Measurements from ENCODE around the gene ANLN. TPM values are rescaled to one million over a fixed set of nuclear protein-coding genes. Genes with fewer than 3 reads are reported as not detected.

ANLN gene
- polyA plus RNA-seq (ENCODE audit: insufficient read length in 12 of 12) = 10 to 100 TPM in 11 of 12 donors, not detected in 1; 16.4 to 51.7 (median 32.2) TPM
- long read RNA-seq, donor 1, partial matches to known transcripts = 17 of 17 reads
- long read RNA-seq, donor 1, other reads (novel, unspliced or antisense) = 0 of 17 reads
- long read RNA-seq, donor 2 = 0 reads
- long read RNA-seq, donor 3 = 0 reads
- long read RNA-seq, donor 4 = 0 reads
- long read RNA-seq, donor 5, full-length matches to known transcripts = 1 of 7 reads
- long read RNA-seq, donor 5, partial matches to known transcripts = 6 of 7 reads
- long read RNA-seq, donor 5, other reads (novel, unspliced or antisense) = 0 of 7 reads
- long read RNA-seq, donor 6, full-length matches to known transcripts = 2 of 2 reads
- long read RNA-seq, donor 6, partial matches to known transcripts = 0 of 2 reads
- long read RNA-seq, donor 6, other reads (novel, unspliced or antisense) = 0 of 2 reads
- long read RNA-seq, donor 7 = 0 reads
- long read RNA-seq, donor 8 = 0 reads
- long read RNA-seq, donor 9, full-length matches to known transcripts = 2 of 2 reads
- long read RNA-seq, donor 9, partial matches to known transcripts = 0 of 2 reads
- long read RNA-seq, donor 9, other reads (novel, unspliced or antisense) = 0 of 2 reads
- long read RNA-seq, donor 10 = 0 reads
- long read RNA-seq, donor 11, full-length matches to known transcripts = 3 of 8 reads
- long read RNA-seq, donor 11, partial matches to known transcripts = 5 of 8 reads
- long read RNA-seq, donor 11, other reads (novel, unspliced or antisense) = 0 of 8 reads

- DNase-seq = peak; percentile 91
Measured at GRCh38 chr7:36389371-36390198, at the start of gene ANLN. TSS of gene ANLN (plus strand) at chr7:36389862. CDS start at chr7:36390027, 165 bp downstream.

DNA sequence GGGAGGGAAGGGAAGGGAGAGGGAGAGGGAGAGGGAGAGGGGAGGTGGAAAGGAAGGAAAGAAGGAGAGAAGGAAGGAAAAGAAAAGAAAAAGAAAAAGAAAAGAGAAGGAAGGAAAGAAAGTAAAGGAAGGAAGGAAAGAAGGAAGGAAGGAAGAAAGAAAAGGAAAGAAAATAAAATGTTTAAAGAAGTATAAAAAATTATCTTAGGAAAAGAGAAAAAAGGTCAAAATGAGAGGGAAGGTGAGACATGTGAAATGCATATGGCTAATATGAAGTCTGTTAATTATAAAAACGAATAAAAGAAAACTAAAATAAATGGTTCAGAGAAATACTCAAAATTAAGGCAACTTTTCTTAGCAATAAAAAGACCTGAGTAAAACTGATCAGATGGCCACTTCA, 46.1 kb upstream of the ANLN start:
- DNase-seq = no peak

- DNase-seq = no peak
Measured at GRCh38 chr7:36344622-36345021, 45.0 kb upstream of the ANLN start.

- DNase-seq = no peak
Measured at GRCh38 chr7:36346260-36346831, 43.3 kb upstream of the ANLN start.

- peak; percentile 10 for DNase-seq
Measured at GRCh38 chr7:36348256-36348655, 41.4 kb upstream of the ANLN start.

DNA sequence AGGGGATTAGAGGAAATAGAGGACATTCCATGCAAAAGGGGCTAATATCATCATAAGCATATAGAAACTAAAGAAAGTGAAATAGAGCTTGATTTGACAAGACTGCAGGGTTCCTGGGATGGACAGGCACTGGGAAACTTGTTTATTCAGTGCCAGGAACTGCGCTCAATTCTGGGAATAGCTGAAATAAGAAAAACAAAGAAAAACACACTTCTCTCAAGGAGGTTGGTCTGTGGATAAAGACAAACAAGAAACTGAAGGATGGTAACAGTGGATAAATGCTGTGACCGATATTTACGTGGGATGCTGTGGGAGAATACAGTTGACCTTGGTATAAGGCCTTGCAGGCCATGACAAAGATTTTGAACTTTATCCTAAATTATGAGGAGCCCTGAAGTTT, 40.9 kb upstream of the ANLN start:
- DNase-seq = no peak

DNA sequence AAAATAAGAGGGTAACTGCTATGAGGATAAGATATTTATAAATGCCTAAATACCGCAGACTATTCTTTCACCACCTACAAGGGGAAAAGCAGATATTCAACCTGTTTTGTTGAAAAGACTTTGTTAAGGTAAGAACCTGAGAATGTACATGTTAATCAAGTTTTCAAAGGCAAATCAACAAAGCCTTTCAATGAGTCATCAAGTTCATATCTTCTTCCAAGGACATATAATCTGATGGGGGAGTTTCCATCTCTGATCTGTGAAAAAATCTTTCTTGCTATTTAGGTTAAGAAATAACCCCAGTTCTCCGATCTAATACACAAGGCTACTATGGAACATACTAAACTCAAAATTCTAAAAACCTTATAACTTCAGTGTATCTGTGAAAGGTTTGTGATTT, 40.0 kb upstream of the ANLN start:
- no peak for DNase-seq

DNA sequence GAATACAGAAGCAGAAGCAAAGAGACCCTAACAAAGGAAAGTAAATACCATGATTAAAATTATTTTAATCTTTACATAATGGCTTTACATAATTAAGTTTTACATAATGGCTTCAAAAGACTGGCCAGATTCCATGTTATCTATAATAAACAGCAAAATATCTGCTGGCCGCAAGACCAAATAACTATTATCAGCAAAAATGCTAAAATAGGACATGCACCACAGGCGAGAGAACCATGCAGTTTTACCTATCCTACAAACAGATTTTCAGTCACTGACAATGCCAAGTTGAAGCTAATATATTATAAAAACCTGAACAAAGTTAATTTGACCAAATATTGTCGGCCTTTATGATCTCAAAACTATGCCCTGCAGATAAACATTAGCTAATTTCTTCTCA, 34.2 kb upstream of the ANLN start:
- no peak for DNase-seq

DNA sequence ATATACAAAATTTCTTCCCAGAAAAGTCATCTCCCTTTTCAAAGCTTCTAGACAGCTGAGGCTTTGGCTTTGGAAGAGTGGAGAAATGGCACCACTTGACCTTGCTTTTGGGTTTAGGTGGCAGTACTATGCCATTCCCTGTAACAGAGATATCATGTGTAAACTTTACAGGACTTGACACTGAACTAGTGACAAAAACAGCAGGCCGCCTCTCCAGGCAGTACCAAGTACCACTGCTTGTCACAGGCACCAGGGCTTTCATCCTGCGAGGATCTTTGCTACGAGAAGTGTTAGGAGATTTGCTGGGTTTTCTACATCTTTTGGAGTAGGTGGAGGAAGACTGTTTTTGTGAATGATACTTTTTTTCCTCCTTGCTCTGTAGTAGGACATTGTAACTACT, 32.6 kb upstream of the ANLN start:
- DNase-seq = no peak

DNA sequence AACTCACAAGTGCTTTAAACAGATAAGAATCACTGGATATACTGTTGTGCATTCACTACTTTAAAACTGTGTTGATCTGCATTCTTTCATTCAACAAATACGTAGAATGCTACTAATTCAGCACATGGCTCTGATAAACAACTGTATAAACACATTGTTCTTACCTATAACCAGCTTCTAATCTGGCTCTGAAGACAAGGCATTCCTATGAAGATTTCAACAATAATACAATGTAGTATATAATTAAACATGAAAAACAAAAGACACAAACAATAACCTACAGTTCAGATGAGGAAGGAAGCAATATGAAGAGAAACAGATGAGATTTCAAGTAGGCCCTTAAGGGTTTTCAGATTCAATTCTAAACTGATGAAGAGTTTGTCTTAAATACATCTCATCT, 31.1 kb upstream of the ANLN start:
- DNase-seq = no peak

GRCh38 chr7:36360244-36360643, 29.4 kb upstream of the ANLN start:
- no peak for DNase-seq

DNA sequence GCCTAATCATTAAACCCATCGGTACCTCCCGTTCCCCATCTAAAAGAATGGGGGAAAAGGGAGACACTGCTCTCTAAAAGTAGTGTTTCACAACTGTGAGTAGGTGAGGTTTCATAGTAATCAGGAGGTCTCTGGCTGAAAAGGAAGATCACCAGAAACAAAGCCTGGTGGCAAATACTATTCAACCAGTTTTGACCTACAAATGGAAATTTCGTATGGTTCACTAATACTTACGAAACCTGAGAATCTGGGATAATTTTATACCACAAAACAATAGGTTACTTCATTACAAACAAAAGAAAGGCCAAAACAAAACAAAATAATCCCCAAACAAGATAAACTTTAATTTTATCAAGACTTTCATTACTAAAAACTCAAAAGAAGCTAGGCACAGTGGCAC, 28.4 kb upstream of the ANLN start:
- no peak for DNase-seq

DNA sequence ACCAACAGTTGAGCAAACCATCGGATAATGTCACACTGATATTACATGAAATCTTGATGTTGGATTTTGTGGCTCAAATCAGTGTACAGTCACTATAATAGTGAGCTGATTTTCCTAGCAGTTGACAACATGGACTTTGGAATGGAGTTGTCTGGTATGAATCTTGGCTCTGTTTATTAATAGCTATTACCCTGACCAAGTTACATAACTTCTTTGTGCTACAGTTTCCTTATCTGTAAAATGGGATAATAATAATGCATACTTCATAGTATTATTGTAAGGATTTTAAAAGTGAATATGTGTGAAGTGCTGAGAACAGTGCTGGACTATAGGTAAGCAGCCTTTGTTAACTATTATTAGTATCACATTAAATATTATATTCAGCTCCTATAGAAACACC, 26.1 kb upstream of the ANLN start:
- no peak for DNase-seq

DNA sequence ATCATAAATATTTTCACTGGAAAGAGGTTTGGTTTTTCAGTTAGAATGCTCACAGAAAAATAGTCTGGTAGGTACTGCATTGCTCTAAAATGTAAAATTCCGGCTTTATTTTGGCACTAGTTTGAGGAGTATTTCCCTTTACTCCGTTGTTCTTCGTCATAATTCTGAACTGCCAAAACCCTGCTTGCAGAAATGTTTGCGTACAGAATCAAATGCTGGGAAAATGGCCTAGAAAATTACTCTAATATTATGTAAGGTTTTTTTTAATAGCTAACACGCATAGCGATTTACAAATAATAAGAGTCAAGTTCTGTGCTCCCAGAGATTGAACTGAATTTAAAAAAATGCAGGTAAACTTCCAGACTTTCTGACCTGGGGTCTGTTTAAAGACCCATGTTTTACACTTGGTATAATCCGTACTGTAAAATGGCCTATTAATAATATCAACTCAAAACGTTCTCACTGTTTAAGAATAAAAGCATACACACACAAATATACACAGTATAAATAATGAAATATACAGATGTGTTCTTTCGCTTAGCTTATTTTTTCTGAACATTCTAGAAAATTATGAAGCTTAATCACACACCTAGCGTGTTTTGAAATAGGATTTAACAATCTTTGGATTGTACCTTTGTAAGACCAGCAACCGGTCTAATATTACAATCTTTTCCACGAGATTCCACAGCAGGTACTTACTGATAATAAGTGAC, 23.5 kb upstream of the ANLN start:
- no peak for DNase-seq

- peak; percentile 86 for DNase-seq
Measured at GRCh38 chr7:36366718-36367560, 22.7 kb upstream of the ANLN start.

DNA sequence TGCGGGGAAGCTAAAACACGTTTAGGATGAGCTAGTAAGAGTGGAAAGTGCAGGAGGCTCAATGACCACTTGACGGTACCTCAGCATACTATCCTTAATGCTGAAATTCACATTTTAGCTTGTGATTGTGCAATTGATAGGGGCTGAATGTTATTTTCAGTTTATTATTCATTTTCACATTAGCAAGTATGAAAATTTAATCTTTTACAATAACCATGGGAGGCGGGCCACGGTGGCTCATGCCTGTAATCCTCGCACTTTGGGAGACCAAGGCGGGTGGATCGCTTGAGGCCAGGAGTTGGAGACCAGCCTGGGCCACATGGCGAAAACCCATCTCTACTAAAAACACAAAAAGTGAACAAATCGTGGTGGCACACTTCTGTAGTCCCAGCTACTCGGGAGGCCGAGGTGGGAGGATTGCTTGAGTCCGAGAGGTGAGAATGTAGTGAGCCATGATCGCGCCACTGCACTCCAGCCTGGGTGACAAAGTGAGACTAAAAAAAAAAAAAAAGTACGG, 22.0 kb upstream of the ANLN start:
- no peak for DNase-seq

DNA sequence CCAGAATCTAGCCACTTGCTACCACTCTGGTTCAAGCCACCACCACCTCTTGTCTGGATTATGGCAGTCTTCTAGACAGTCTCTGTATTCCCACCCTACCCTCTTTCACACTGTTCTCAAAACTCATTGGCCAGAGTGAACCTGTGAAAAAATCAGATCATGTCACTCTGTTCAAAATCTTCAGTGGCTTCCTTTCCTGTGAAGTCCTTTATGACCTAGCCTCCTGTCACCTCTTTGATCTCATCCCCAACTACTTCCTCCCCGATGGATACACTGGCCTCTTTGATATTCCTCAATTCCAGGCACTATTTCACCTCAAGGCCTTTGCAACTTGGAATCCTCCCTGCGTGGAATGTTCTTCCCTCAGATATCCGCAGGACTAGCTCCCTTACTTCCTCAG, 21.2 kb upstream of the ANLN start:
- DNase-seq = no peak

DNA sequence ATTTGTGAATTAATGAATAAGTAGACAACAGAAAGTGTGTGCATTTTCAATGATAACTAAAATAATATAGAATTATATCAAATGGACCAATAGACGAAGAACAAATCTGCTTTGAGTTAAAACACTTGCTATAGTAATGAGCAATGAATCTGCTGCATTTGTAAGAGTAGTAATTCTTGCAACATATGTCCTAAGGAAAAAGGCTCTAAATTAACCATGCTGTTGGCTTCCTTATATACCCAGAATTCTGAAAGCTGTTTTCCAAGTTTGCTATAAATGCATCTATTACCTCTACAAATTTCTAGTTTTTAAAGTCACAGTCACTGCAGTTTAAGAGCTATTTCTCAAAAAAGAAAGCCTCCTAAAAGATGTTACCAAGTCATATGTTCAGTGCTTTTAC, 20.5 kb upstream of the ANLN start:
- no peak for DNase-seq

DNA sequence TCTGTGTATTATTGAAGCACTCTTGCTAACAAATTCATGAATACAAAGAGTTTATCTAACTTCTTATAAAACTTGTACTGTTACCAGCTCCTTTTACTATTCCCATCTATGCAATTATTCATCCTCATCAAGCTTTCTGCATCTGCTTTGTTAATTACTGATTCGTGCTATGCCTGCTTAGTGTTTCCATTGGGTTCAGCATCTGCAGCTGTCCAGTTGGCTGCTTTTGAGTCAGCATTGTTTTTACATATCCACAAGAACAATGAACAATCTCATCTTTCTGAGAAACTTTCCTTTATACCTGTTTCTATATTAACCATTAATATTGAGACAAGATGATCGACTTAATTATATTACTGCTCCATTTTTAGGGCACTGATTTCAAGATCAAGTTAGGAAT, 19.6 kb upstream of the ANLN start:
- DNase-seq = no peak

GRCh38 chr7:36372156-36372555, 17.5 kb upstream of the ANLN start:
- DNase-seq = no peak

All from muscle of arm (tissue), 14 donors.